CD14-positive monocyte (primary cell): ENCODE measurements around the gene KHDRBS1. TPM values are rescaled to one million over a fixed set of nuclear protein-coding genes. Genes with fewer than 3 reads are reported as not detected.

Source experiments
- DNase-seq, 3 donors: peaks; one replicate each; pipeline ENCODE4 v3.0.0-alpha.2; 2011 to 2022
- H2AFZ ChIP-seq: 2 replicates; pipeline ENCODE4 v1.6.0; 2012; ENCODE audit warnings: mild to moderate bottlenecking, low read depth, low read length, inconsistent platforms; ENCODE audit not compliant: insufficient read depth, poor library complexity, severe bottlenecking
- H3K27ac ChIP-seq, 2 donors: 1 replicate in 1 of 2; 2 replicates in 1 of 2; pipeline ENCODE4 v1.5.1; 2012 to 2013; ENCODE audit warnings: low read length in 2 of 2, control low read depth in 1 of 2, inconsistent platforms in 1 of 2, low read depth in 1 of 2, mild to moderate bottlenecking in 1 of 2
- H3K27me3 ChIP-seq, 2 donors: one replicate each; pipeline versions ENCODE4 v1.6.0 to v1.6.1; 2011 to 2013; ENCODE audit warnings: low read length in 2 of 2; ENCODE audit not compliant: control insufficient read depth in 2 of 2, insufficient read depth in 2 of 2
- H3K36me3 ChIP-seq, 2 donors: replicated peaks in 1 of 2; 1 replicate in 1 of 2; 2 replicates in 1 of 2; pipeline versions ENCODE4 v1.5.1 to v1.6.1; 2012 to 2013; ENCODE audit warnings: low read length in 2 of 2, control low read depth in 1 of 2, inconsistent platforms in 1 of 2, mild to moderate bottlenecking in 1 of 2; ENCODE audit not compliant: insufficient read depth in 2 of 2, control insufficient read depth in 1 of 2
- H3K4me1 ChIP-seq, 2 donors: 1 replicate in 1 of 2; 2 replicates in 1 of 2; pipeline versions ENCODE4 v1.5.1 to v1.6.1; 2012 to 2013; ENCODE audit warnings: low read length in 2 of 2, control low read depth in 1 of 2, inconsistent platforms in 1 of 2, mild to moderate bottlenecking in 1 of 2, moderate library complexity in 1 of 2; ENCODE audit not compliant: insufficient read depth in 2 of 2, control insufficient read depth in 1 of 2
- H3K4me2 ChIP-seq: replicated peaks from 2 replicates; pipeline ENCODE3; 2012; ENCODE audit warnings: low read length, moderate library complexity, mild to moderate bottlenecking; ENCODE audit not compliant: poor library complexity, severe bottlenecking; ENCODE audit errors: extremely low read depth
- H3K4me3 ChIP-seq, 3 experiments: fragments of 200-600 bp in 1 of 3; sonication (generic) in 1 of 3; replicated peaks in 1 of 3; 1 replicate in 2 of 3; 2 replicates in 1 of 3; pipeline ENCODE4 v1.5.1; 2011 to 2013; ENCODE audit warnings: low read length in 3 of 3, mild to moderate bottlenecking in 3 of 3, control low read depth in 2 of 3, low read depth in 2 of 3, inconsistent platforms in 1 of 3, moderate library complexity in 1 of 3
- H3K79me2 ChIP-seq: 2 replicates; pipeline ENCODE4 v1.6.0; 2012; ENCODE audit warnings: mild to moderate bottlenecking, control low read depth, inconsistent platforms, low read length, moderate library complexity; ENCODE audit not compliant: insufficient read depth
- H3K9ac ChIP-seq: 2 replicates; pipeline ENCODE4 v1.6.0; 2017; ENCODE audit warnings: low read length, mild to moderate bottlenecking; ENCODE audit not compliant: insufficient read depth, poor library complexity, severe bottlenecking
- H3K9me3 ChIP-seq, 2 donors: replicated peaks in 1 of 2; 1 replicate in 1 of 2; 2 replicates in 1 of 2; pipeline versions ENCODE4 v1.5.1 to v1.6.1; 2012 to 2013; ENCODE audit warnings: low read length in 2 of 2, control low read depth in 1 of 2; ENCODE audit not compliant: control insufficient read depth in 1 of 2, insufficient read depth in 1 of 2
- H4K20me1 ChIP-seq: 2 replicates; pipeline ENCODE4 v1.6.0; 2012; ENCODE audit warnings: mild to moderate bottlenecking, low read length, control low read depth, moderate library complexity; ENCODE audit not compliant: insufficient read depth
- H3K27ac Mint-ChIP-seq, 7 donors: one replicate each; pipeline ENCODE4 v1.8.0; 2020; ENCODE audit warnings: mild to moderate bottlenecking in 7 of 7, mixed read lengths in 7 of 7, moderate library complexity in 6 of 7, inconsistent platforms in 2 of 7
- H3K27me3 Mint-ChIP-seq, 3 donors: one replicate each; pipeline ENCODE4 v1.8.0; 2021 to 2022; ENCODE audit warnings: low read depth in 3 of 3, mild to moderate bottlenecking in 3 of 3, mixed read lengths in 3 of 3, moderate library complexity in 3 of 3, inconsistent platforms in 1 of 3
- H3K36me3 Mint-ChIP-seq, 2 donors: one replicate each; pipeline ENCODE4 v1.8.0; 2020; ENCODE audit warnings: mixed read lengths in 2 of 2, inconsistent platforms in 1 of 2, mild to moderate bottlenecking in 1 of 2
- H3K4me1 Mint-ChIP-seq: one replicate; pipeline ENCODE4 v1.8.0; 2020; ENCODE audit warnings: mild to moderate bottlenecking, mixed read lengths
- H3K4me3 Mint-ChIP-seq, 2 donors: one replicate each; pipeline ENCODE4 v1.8.0; 2020; ENCODE audit warnings: mild to moderate bottlenecking in 2 of 2, mixed read lengths in 2 of 2, moderate library complexity in 1 of 2
- H3K9me3 Mint-ChIP-seq, 7 donors: one replicate each; pipeline ENCODE4 v1.8.0; 2020 to 2022; ENCODE audit warnings: mixed read lengths in 7 of 7, mild to moderate bottlenecking in 6 of 7, moderate library complexity in 6 of 7, inconsistent platforms in 2 of 7
- CTCF ChIP-seq: fragments of 200-600 bp; IDR thresholded peaks from one replicate; pipeline ENCODE4 v1.8.0; 2022; ENCODE audit warnings: antibody characterized with exemption, mild to moderate bottlenecking
- WGBS: methylation state at CpG from one replicate; pipeline ENCODE4 v1.1.5; 2013; ENCODE audit warnings: missing lambda C conversion rate; ENCODE audit not compliant: insufficient coverage; 5-methylcytosine and 5-hydroxymethylcytosine counted together
- intact Hi-C, 2 donors: fragments of 100-400 bp; cut with micrococcal nuclease; formaldehyde crosslinking; loops; one replicate each; pipeline versions ENCODE4 v1.15.0 to v1.15.1; 2023
- polyA plus RNA-seq, 3 donors: library from polyadenylated mRNA; depleted of rRNA in 1 of 3; unstranded in 2 of 3; stranded (reverse) in 1 of 3; fragments of 300-500 nt in 2 of 3; fragments of >200 nt in 1 of 3; fragmentation: Illumina TruSeq in 2 of 3; gene quantifications; 1 replicate in 2 of 3; 2 replicates in 1 of 3; pipeline ENCODE4 v1.2.3, GENCODE V29; 2012 to 2021

The KHDRBS1 gene
- polyA plus RNA-seq, 3 donors, result 40.7 to 65.6 (median 51.6) TPM

GRCh38 chr1:32010246-32010645 lies 3.4 kb upstream of the KHDRBS1 start:
- Histone ChIP-seq H3K27ac (no peak overlapping the region), H3K79me2 (peaks cover 16% of the 10 kb centered on the region), H3K4me1 (peaks cover 36 to 37% of the 10 kb centered on the region in 2 donors), H3K9ac (no peak overlapping the region), H3K9me3 (no peaks in the 10 kb centered on the region), H3K36me3 (no peaks in the 10 kb centered on the region), H4K20me1 (peaks cover 12% of the 10 kb centered on the region), H3K27me3 (no peaks in the 10 kb centered on the region), H3K4me3 (no peak overlapping the region), H3K4me2 (no peak overlapping the region), H2AFZ (no peak overlapping the region)
- Mint-ChIP-seq H3K27ac (no peak overlapping the region), H3K9me3 (peaks cover 0 to 5% (median 0%) of the 10 kb centered on the region in 7 donors), H3K36me3 (no peaks in the 10 kb centered on the region), H3K4me3 (no peak overlapping the region), H3K27me3 (peaks cover 0 to 2% (median 0%) of the 10 kb centered on the region in 3 donors), H3K4me1 (peaks cover 36% of the 10 kb centered on the region)
- intact Hi-C loops, result loop anchor here (10.0 kb wide), 1 partner anchor 55 kb away; no protein-coding TSS in a partner anchor
- no peak for DNase-seq
- WGBS, result 93% methylated on average over 3 of the region's 5 CpGs
- TF ChIP-seq CTCF, result no peak

- DNase-seq, result no peak
- peak overlapping the region; percentile 54 to 98 (median 91) for H3K4me3 ChIP-seq
- H3K9me3 ChIP-seq, result no peaks in the 10 kb centered on the region
- H3K4me2 ChIP-seq, result peak overlapping the region; percentile 80
- WGBS, result 29% methylated on average over 3 of the region's 12 CpGs
- Mint-ChIP-seq H3K9me3 (peaks cover 0 to 2% (median 0%) of the 10 kb centered on the region in 7 donors), H3K27ac (peak overlapping the region; percentile 88 to 97 (median 94)), H3K4me1 (peaks cover 34% of the 10 kb centered on the region), H3K27me3 (peaks cover 0 to 2% (median 0%) of the 10 kb centered on the region in 3 donors), H3K36me3 (peaks cover 0 to 12% of the 10 kb centered on the region in 2 donors), H3K4me3 (peak overlapping the region; percentile 83 to 87)
- H2AFZ ChIP-seq, result peak overlapping the region; percentile 75
- H3K27ac ChIP-seq, result peak overlapping the region; percentile 84 to 91
- peaks cover 42% of the 10 kb centered on the region for H3K79me2 ChIP-seq
- no peaks in the 10 kb centered on the region for H3K36me3 ChIP-seq
- intact Hi-C loops, result loop anchor here (10.0 kb wide), 1 partner anchor 52 kb away; no protein-coding TSS in a partner anchor
- no peaks in the 10 kb centered on the region for H3K27me3 ChIP-seq
- H3K4me1 ChIP-seq, result peaks cover 30 to 33% of the 10 kb centered on the region in 2 donors
- peaks cover 38% of the 10 kb centered on the region for H4K20me1 ChIP-seq
- peak overlapping the region; percentile 95 for H3K9ac ChIP-seq
- TF ChIP-seq CTCF, result no peak
These were observed 821 bp upstream of the KHDRBS1 start for GRCh38 chr1:32012709-32013385.
